Pancreas (tissue), 10 donors: ENCODE data around the gene FILIP1. TPM values are rescaled to one million over a fixed set of nuclear protein-coding genes. Genes with fewer than 3 reads are reported as not detected.
A peak's percentile ranks its signal among the peaks of the same experiment; 100 is the strongest.

Source experiments
- ATAC-seq, 4 donors: fragments of 200-7000 bp; cut with Tn5 transposase; one replicate each; pipeline versions ENCODE4 v1.8.0 to v1.9.1; 2020; ENCODE audit warnings: mild to moderate bottlenecking in 4 of 4, moderate library complexity in 4 of 4
- DNase-seq, 6 donors: peaks; one replicate each; pipeline ENCODE4 v3.0.0-alpha.2; 2020
- FAIRE-seq: peaks from 2 replicates; lab custom pipeline; 2012; peaks lifted over from hg19 to GRCh38; lab: Jason Lieb, UNC
- H3K27ac ChIP-seq, 4 donors: fragments of 200-600 bp; sonication (generic); 1 replicate in 3 of 4; 2 replicates in 1 of 4; pipeline versions ENCODE4 v1.5.0 to v1.8.0; 2020
- H3K27me3 ChIP-seq, 4 donors: fragments of 200-600 bp; one replicate each; pipeline ENCODE4 v1.8.0; 2021
- H3K36me3 ChIP-seq, 3 donors: fragments of 200-600 bp; sonication (generic) in 1 of 3; one replicate each; pipeline versions ENCODE4 v1.5.0 to v1.8.0; 2020 to 2021
- H3K4me1 ChIP-seq, 3 donors: fragments of 200-600 bp; one replicate each; pipeline ENCODE4 v1.8.0; 2021
- H3K4me3 ChIP-seq, 4 donors: fragments of 200-600 bp; sonication (generic) in 2 of 4; one replicate each; pipeline versions ENCODE4 v1.5.0 to v1.8.0; 2020 to 2021
- H3K9me3 ChIP-seq, 4 donors: fragments of 200-600 bp; one replicate each; pipeline ENCODE4 v1.8.0; 2021
- WGBS, 2 donors: extraction: QIAGEN DNeasy Blood & Tissue Kit; methylation state at CpG; one replicate each; pipeline ENCODE4 v1.1.7; 2013; 5-methylcytosine and 5-hydroxymethylcytosine counted together
- intact Hi-C, 3 donors: fragments of 100-400 bp; cut with DNase I; formaldehyde crosslinking; loops; one replicate each; pipeline versions ENCODE4 v1.11.1 to v1.14.2; 2022
- polyA plus RNA-seq, 2 donors: library from polyadenylated mRNA; stranded (reverse); fragments of 200-250 nt; gene quantifications; one replicate each; pipeline ENCODE4 v1.2.3, GENCODE V29; 2013
- total RNA-seq, 6 donors: library from RNA; stranded (reverse); fragmentation: NEBNext Ultra II Directional in 4 of 6; extraction: Animal tissue kit (Norgen Biotek cat#: 25700) in 4 of 6; gene quantifications; one replicate each; pipeline versions ENCODE4 v1.2.1 to v1.2.4, GENCODE V29; 2021 to 2023
- TF ChIP-seq, protein P1 (sequence below), 4 donors: fragments of 200-600 bp; sonication (generic) in 3 of 4; IDR thresholded peaks; one replicate each; pipeline versions ENCODE4 v1.5.0 to v1.8.0; 2021; ENCODE audit warnings: antibody characterized with exemption in 4 of 4
- donor health status: healthy with polysubstance abuse.
- donor health status: DM: no; HTN: no; CAD: no; lungs with moderate emphysema.
- donor health status: DM: no; HTN: no; CAD: no.
- donor health status: control.
- donor health status: control.
- donor health status: Bipolar disorder and iron deficiency.
- donor health status: DM: yes; HTN: yes; CAD: no.
- donor health status: DM: no; HTN: no; CAD: no.
- donor health status: DM: no; HTN: no; CAD: no.
- donor health status: DM: yes; HTN: yes; CAD: no.

The FILIP1 gene
- total and polyA plus RNA-seq, 8 donors, result 0.33 to 3.6 (median 1.5) TPM

DNA sequence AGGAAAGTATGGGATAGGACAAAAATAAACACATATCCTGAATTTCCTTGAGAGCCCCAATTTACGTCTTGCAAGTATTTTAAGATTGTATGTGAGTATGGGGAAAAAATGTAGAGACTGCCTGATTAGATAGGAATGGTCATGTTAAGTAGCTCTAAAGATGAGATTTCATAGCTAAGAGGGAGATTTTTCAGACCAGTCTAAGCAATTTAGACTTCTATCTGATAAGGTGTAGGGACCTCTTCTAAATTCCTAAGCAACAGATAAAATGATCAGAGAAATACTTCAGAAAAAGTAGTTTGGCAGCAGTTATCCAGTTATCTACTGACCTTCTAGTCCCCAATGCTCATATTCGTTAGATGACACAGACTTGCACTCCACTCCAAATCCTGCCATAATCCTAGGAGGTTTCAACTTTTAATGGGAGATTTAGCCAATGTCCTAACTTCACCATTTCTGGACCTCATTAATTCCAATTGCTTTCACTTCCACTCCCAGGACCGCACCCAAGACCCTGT is 90.0 kb downstream of the FILIP1 start:
- FAIRE-seq, result no peak
- DNase-seq, result no peak
- TF ChIP-seq, protein P1, sequence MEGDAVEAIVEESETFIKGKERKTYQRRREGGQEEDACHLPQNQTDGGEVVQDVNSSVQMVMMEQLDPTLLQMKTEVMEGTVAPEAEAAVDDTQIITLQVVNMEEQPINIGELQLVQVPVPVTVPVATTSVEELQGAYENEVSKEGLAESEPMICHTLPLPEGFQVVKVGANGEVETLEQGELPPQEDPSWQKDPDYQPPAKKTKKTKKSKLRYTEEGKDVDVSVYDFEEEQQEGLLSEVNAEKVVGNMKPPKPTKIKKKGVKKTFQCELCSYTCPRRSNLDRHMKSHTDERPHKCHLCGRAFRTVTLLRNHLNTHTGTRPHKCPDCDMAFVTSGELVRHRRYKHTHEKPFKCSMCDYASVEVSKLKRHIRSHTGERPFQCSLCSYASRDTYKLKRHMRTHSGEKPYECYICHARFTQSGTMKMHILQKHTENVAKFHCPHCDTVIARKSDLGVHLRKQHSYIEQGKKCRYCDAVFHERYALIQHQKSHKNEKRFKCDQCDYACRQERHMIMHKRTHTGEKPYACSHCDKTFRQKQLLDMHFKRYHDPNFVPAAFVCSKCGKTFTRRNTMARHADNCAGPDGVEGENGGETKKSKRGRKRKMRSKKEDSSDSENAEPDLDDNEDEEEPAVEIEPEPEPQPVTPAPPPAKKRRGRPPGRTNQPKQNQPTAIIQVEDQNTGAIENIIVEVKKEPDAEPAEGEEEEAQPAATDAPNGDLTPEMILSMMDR (IDR thresholded peaks at IDR 0.05), result no peak
- H3K9me3 ChIP-seq, result no peaks in the 10 kb centered on the region
- H3K27ac ChIP-seq, result no peak overlapping the region
- WGBS, 2 donors, result 75 to 78% methylated on average over 3 of the region's 3 CpGs
- H3K36me3 ChIP-seq, result no peaks in the 10 kb centered on the region
- no peaks in the 10 kb centered on the region for H3K27me3 ChIP-seq
- intact Hi-C loops, result no loop called here
- no peak for ATAC-seq
- H3K4me3 ChIP-seq, result no peak overlapping the region
- H3K4me1 ChIP-seq, result no peaks in the 10 kb centered on the region

DNA sequence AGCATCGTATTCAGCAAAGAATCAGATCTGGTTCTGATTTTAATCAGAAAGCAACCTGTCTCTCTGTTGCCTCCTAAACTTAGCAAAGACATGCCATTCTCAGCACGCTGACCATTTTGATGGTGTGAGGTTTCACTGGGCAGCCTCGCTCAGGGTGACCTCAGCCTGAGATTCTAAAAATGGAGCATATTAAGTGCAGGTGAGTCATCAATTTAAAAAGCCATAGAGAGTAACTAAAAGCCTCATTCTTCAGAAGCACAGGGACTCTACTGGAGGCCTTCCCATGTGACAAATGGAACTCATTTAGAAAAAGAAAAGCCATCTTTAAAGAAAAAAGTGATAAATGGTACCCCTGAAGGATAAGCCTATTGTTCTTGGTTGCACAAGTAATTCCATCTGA is 91.3 kb downstream of the FILIP1 start:
- Histone ChIP-seq H3K9me3 (no peaks in the 10 kb centered on the region), H3K36me3 (no peaks in the 10 kb centered on the region), H3K4me1 (no peaks in the 10 kb centered on the region), H3K27ac (no peak overlapping the region), H3K4me3 (no peak overlapping the region), H3K27me3 (no peaks in the 10 kb centered on the region)
- WGBS, 2 donors, result 78 to 91% methylated on average over 3 of the region's 3 CpGs
- TF ChIP-seq, protein P1 (IDR thresholded peaks at IDR 0.05), result no peak
- ATAC-seq, result peak in 2 of 4 donors; percentile 47 to 57
- no peak for DNase-seq
- intact Hi-C loops, result no loop called here
- FAIRE-seq, result no peak

DNA sequence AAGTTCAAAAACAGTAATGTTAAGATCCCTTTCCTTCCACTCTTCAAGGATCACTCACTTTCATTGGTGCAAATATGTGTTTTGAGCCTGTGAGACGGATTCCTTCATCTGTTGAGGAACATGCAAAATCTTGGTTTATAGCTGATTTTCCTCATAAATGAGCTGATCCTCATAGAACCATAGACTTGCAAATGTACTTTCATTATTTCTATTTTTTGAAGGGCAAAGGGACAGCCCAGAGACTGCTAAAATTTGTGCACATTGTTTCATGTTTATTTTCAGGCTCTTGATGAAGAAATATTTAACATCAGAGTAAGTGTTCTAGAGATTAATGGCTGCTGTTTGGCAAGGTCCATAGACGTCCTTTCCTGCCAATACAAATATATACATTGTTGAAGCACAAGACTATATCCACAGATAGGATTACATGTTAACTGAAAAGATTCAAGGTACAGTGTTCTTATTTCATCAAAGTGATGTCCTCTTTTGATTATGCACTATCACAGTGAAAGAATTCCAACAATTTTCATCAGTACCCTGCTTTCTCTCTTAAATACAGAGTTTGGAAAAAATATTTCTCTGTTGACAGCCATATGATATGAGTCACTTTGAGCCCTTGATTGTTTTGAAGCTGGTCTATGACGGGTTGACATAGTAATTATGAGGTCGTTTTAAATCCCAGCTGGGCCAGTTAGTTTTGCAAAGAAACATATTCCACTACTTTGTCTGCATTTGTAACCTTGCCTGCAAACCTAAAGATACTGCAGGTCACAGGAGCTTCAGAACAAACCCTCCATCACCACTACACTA is 95.7 kb downstream of the FILIP1 start:
- no peaks in the 10 kb centered on the region for H3K27me3 ChIP-seq
- no peak overlapping the region for H3K27ac ChIP-seq
- H3K9me3 ChIP-seq, result no peaks in the 10 kb centered on the region
- no peaks in the 10 kb centered on the region for H3K36me3 ChIP-seq
- FAIRE-seq, result no peak
- TF ChIP-seq, protein P1 (IDR thresholded peaks at IDR 0.05), result no peak
- H3K4me1 ChIP-seq, result no peaks in the 10 kb centered on the region
- intact Hi-C loops, result no loop called here
- no peak for ATAC-seq
- 44 to 46% methylated on average over 4 of the region's 4 CpGs for WGBS, 2 donors
- DNase-seq, result no peak
- H3K4me3 ChIP-seq, result no peak overlapping the region

DNA sequence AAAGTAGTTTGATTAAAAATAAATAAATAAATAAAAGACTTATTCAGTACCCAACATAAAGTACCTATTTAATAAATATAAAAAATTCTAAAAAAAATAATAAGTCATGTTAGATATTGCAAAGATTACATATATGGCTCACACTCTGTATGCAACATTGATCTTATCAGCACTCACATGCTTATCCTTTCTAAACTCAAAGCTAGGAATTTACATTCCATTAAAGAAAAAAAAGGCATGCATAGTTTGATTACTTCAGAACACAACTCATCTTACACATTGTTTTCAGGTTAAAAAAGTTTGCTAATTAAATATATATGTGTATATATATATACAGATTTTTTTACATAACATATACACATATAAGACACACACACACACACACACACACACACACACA is 96.4 kb downstream of the FILIP1 start:
- Histone ChIP-seq H3K9me3 (no peaks in the 10 kb centered on the region), H3K27ac (no peak overlapping the region), H3K4me1 (no peaks in the 10 kb centered on the region), H3K36me3 (no peaks in the 10 kb centered on the region), H3K27me3 (no peaks in the 10 kb centered on the region), H3K4me3 (no peak overlapping the region)
- DNase-seq (no peak), FAIRE-seq (no peak), ATAC-seq (no peak)
- TF ChIP-seq, protein P1 (IDR thresholded peaks at IDR 0.05), result no peak
- intact Hi-C loops, result no loop called here
